HG03108 (cell line): ENCODE results near the gene HOXD8.

Experiments used
- ATAC-seq: cut with Tn5 transposase; IDR thresholded peaks from one replicate; pipeline ENCODE4 v1.9.1; 2021; ENCODE audit warnings: moderate library complexity; ENCODE audit not compliant: unreplicated experiment

HOXD8 gene

DNA sequence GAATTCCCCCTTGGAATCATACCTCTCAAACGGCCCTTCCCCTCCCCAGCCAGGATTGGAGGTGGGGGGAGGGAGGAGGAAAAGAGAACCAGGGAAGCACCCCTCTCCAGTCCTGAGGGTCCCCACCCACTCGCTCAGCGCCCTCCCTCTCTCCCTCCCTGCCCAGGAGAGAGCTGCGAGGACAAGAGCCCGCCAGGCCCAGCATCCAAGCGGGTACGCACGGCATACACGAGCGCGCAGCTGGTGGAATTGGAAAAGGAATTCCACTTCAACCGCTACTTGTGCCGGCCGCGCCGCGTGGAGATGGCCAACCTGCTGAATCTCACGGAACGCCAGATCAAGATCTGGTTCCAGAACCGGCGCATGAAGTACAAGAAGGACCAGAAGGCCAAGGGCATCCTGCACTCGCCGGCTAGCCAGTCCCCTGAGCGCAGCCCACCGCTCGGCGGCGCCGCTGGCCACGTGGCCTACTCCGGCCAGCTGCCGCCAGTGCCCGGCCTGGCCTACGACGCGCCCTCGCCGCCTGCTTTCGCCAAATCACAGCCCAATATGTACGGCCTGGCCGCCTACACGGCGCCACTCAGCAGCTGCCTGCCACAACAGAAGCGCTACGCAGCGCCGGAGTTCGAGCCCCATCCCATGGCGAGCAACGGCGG, 42.0 kb downstream of the HOXD8 start:
- no peak for ATAC-seq

DNA sequence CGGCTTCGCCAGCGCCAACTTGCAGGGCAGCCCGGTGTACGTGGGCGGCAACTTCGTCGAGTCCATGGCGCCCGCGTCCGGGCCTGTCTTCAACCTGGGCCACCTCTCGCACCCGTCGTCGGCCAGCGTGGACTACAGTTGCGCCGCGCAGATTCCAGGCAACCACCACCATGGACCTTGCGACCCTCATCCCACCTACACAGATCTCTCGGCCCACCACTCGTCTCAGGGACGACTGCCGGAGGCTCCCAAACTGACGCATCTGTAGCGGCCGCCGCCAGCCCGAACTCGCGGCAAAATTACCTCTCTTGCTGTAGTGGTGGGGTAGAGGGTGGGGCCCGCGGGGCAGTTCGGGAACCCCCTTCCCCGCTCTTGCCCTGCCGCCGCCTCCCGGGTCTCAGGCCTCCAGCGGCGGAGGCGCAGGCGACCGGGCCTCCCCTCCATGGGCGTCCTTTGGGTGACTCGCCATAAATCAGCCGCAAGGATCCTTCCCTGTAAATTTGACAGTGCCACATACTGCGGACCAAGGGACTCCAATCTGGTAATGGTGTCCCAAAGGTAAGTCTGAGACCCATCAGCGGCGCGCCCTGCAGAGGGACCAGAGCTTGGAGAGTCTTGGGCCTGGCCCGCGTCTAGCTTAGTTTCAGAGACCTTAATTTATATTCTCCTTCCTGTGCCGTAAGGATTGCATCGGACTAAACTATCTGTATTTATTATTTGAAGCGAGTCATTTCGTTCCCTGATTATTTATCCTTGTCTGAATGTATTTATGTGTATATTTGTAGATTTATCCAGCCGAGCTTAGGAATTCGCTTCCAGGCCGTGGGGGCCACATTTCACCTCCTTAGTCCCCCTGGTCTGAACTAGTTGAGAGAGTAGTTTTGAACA, 42.7 kb downstream of the HOXD8 start:
- no peak for ATAC-seq

DNA sequence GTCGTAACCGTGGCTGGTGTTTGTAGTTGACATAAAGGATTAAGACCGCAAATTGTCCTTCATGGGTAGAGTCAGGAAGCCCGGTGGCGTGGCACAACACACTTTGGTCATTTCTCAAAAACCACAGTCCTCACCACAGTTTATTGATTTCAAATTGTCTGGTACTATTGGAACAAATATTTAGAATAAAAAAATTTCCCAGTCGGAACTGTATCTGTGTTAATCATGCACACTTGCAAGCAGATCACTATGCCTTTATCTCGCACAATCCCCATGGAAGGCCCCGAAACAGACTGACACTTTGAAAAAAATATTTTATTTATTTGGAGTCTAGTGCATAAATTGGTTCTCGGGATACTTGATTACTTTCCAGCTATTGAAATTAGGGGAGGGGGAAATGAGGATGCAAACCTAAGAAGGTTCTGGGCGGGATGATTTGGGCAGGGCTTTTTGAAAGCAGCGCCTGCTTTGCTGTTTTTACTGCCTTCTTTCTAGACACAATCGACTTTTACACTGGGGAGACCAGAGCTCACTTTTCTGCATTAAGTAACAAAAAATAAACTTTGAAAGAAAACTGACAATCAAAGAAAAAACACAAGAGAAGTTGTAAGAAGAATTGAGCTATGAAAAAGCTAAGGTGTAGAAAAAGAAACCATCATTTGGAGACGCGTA, 43.5 kb downstream of the HOXD8 start:
- no peak for ATAC-seq

DNA sequence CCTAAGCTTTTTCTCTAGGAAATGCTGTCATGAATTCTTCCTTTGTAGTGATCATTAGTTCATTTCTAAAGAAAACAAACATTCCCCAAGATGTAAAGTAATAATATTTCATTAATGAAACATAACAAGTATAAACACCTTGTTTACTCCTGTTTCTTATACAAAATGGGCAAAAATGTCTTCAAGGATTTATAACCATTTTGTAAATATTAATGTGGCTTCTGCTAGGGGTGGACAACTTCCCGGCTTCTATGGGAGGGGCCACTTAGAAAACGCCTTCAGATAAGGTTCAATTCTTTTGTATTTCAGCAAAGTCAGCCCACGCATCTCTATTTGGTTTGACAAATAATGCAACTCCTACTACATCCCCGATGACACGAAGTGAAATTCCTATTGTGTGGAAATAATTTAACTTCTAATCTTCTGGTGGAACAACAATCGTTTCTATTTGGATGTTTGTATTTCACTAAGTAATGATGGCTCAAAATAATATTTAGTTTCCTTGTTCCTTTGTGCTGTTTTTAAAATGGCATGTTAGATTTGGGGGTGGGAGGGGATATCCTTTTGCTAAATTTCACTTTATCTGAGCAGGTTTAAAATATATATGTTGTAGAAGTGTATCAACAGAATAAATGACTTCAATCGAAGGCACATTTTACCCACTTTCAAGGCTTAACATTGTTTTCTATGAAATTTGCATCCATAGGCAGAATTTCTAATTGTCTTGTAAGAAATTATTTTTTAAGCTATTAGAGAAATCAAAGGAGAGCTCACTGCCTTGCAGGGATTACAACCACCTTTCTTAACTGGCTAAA, 44.3 kb downstream of the HOXD8 start:
- no peak for ATAC-seq

DNA sequence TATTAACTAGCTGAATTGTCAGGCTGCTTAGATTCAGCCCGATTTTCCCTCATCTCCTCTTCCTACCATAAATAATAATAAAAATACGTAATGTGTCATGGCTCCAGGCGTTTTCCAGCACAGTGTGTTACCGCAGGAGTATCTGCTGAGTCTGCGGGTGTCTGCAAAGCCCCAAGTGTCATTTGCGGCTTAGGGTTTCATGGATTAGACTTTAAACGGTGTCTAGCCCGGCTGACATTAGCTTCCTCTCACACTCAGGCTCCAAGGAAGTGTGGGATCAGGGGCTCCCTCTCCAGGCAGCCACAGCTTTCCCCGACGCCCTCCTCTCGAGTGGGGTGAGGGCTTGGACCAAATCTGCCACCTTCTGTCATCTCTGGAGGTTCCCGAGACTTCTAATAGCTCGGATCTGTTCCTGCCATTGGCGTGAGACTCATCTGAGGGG, 44.9 kb downstream of the HOXD8 start:
- ATAC-seq, result no peak

DNA sequence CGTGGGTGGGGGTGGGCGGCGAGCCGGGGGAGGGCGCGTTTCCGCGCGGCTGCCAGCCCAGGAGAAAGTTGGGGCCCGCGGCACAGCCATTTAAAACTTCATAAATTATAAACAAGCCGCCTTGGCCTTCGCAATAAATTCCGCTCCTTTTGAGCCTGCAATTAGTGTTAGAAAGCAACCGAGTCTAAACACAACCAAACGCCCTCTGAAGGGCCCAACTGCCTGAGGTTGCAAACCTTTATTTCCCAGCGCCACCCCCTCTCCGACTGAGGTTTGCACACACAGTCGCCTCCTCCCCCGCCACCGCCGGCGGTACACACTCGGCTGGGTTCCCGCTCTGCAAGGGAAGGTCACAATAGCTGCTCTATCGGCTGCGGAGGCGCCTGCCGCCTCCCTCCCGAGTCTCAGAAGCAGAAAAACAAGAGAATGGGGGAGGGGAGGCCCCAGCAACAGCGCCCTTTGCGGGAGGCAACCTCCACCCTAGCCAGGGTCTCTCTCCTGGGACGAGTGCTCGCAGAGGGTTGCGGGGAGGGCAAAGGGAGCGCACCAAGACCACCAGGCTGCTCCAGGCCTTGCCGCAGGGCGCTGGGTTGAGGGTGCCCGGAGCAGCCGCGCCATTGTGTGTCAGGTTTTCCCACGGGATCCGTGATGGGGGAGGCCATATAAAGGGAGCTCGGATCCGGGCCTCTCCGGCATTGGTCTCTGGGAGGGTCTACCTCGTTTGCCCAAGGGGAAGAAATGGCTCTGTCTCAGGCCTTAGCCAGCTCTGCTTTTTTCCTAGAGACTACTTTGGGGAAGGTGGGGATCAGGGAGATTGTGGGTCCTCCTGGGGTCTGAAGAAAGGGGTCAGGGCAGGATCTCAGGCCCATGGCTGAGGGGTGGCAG, 45.6 kb downstream of the HOXD8 start:
- no peak for ATAC-seq

DNA sequence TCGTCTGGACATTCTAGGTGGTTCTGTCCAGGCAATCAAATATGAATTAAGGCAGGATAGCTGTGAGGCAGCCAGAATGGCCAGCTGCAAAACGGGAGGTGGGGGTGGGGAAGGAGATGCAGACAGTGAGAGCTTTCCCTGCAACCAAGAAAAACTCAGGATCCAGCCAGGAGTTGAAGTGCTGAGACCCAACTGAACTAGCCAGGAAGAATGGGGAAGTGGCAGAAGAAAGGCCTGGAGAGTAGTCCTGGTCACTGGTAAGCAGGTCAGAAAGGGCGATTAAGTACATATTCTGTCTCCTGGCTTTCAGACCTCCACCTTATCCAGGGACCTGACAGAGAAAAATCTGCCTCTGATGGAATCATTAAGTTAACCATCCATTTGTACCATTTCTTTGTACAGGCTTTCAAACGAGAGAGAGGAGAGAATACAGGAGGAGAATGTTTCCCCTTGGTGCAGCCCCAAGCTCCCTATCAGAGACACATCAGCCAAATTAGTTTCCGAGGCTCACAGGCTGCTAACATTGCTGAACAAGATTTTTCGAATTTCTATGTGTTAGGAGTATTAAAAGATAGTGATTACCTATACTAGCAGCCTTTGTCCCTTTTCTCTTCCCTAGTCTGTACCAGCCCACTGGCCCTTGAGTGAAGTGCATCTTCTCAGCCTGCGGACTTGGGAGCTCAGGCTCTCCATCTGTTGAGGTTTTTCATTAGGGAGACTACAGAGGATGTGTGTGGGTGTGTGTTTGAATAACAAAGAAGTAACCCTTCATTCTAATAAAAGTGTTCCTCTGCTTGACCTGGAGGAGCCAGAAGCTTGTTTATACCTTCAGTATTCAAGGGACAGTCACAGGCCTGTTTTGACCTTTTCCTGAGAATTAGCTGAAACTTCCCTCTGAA, 46.5 kb downstream of the HOXD8 start:
- ATAC-seq, result no peak

DNA sequence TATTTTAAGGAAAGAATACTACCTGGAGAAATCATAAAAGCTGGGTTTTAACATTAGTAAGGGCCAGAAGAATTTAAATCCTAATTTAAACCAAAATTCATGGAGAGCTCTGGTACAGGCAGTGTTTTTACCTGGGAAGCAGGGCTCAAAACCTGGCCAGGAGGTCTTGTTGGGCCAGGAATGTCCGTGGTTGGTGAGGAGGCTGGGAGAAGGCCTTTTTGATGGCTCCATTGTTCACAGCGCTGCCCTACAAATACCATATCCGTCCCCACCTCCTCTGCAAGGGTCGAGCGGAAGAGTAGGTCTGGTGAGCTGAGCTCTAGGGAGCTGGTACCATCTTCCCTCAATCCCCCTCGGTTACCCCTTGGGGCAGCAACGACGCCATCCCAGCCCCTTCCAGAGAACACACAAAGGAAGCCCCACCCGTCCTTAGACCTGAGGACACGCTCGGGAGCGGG, 48.1 kb downstream of the HOXD8 start:
- no peak for ATAC-seq

DNA sequence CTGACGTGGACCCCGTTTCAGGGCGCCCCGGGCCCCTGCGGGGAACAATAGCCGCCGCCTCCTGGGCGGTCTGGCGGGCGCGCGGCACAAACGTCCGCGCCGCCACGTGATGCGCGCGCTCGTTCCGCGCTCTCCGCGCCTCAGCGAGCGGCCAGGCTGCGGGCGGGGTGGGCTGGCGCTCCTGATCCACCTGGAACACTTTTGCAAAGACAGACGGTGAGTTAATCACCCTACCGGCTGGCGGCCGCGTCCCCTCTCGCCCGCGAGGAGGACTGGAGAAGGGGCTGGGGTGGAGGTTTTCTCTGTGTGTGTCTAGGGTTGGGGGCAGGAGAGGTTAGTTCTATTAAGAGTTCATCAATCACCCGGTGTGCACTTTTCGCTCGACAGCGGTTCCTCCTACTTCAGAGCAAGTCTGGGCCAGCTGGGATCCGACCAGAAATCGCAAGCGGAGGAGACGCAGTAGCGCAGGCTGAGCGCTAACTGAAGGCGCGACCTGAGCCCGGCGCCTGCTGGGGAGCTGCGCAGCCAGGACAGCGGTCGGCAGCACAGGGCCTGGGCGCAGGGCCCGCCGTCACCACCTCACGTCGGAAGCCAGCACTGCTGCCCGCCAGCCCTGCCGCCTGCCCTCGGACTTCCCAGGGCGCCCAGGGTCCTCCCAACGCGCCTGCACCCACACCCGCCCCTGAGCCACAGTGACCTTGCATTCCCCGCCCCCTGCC, 48.7 kb downstream of the HOXD8 start:
- ATAC-seq, result no peak

GRCh38 chr2:176178757-176179295, 49.3 kb downstream of the HOXD8 start:
- ATAC-seq, result no peak

DNA sequence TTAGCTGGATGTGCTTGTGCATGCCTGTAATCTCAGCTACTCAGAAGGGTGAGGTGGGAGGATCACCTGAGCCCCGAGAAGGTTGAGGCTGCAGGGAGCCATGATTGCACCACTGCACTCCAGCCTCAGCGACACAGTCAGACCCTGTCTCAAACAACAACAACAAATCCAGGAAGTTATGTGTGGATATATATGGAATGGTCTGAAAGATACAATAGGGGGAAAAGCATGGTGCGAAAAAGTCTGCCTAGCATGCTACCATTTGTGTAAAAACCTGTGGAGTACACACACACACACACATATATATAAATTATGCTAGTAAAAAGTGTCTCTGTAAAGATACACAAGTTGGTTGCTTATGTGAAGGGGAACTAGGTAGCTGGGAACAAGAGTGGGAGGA, 52.0 kb downstream of the HOXD8 start:
- ATAC-seq, result no peak
